Neural progenitor cell (in vitro differentiated cells): ENCODE data around the gene RSPO1. TPM values are rescaled to one million over a fixed set of nuclear protein-coding genes. Genes with fewer than 3 reads are reported as not detected.

Experiments
- DNase-seq: peaks from one replicate; pipeline ENCODE4 v3.0.0-alpha.2; 2016; ENCODE audit warnings: low spot score
- H2AFZ ChIP-seq: fragments of 200-600 bp; sonication (generic); replicated peaks from 2 replicates; pipeline ENCODE4 v1.6.1; 2016; ENCODE audit warnings: antibody characterized with exemption
- H3F3A ChIP-seq: fragments of 200-600 bp; sonication (generic); 2 replicates; pipeline ENCODE4 v1.6.1; 2016; ENCODE audit warnings: antibody characterized with exemption, low read depth
- H3K27ac ChIP-seq: fragments of 200-600 bp; sonication (generic); 2 replicates; pipeline ENCODE4 v1.5.1; 2016; ENCODE audit warnings: mild to moderate bottlenecking
- H3K27me3 ChIP-seq: fragments of 200-600 bp; sonication (generic); 2 replicates; pipeline ENCODE4 v1.6.1; 2016; ENCODE audit warnings: mild to moderate bottlenecking, moderate library complexity
- H3K36me3 ChIP-seq: fragments of 200-600 bp; sonication (generic); 2 replicates; pipeline ENCODE4 v1.5.1; 2016
- H3K4me1 ChIP-seq: fragments of 200-600 bp; sonication (generic); 2 replicates; pipeline ENCODE4 v1.6.1; 2016; ENCODE audit warnings: mixed run types
- H3K4me2 ChIP-seq: fragments of 200-600 bp; sonication (generic); 2 replicates; pipeline ENCODE4 v1.6.1; 2016
- H3K4me3 ChIP-seq: fragments of 200-600 bp; sonication (generic); 2 replicates; pipeline ENCODE4 v1.5.1; 2016
- H3K79me2 ChIP-seq: fragments of 200-600 bp; sonication (generic); 2 replicates; pipeline ENCODE4 v1.6.1; 2016; ENCODE audit warnings: low read depth
- H3K9ac ChIP-seq: fragments of 200-600 bp; sonication (generic); 2 replicates; pipeline ENCODE4 v1.6.1; 2016
- H3K9me3 ChIP-seq: fragments of 200-600 bp; sonication (generic); 2 replicates; pipeline ENCODE4 v1.5.1; 2016; ENCODE audit warnings: low read depth
- H4K20me1 ChIP-seq: fragments of 200-600 bp; sonication (generic); 2 replicates; pipeline ENCODE4 v1.6.1; 2016; ENCODE audit warnings: low read depth
- H3K27ac Mint-ChIP-seq: 3 replicates; pipeline ENCODE4 v1.8.0; 2021; ENCODE audit warnings: mixed read lengths
- H3K27me3 Mint-ChIP-seq: 2 replicates; pipeline ENCODE4 v1.8.0; 2022; ENCODE audit warnings: low read depth, mild to moderate bottlenecking, inconsistent platforms, moderate library complexity, mixed read lengths; ENCODE audit not compliant: insufficient read depth
- H3K36me3 Mint-ChIP-seq: 3 replicates; pipeline ENCODE4 v1.8.0; 2021; ENCODE audit warnings: mixed read lengths
- H3K4me1 Mint-ChIP-seq: 3 replicates; pipeline ENCODE4 v1.8.0; 2021; ENCODE audit warnings: mixed read lengths
- H3K4me3 Mint-ChIP-seq: 3 replicates; pipeline ENCODE4 v1.8.0; 2021; ENCODE audit warnings: mild to moderate bottlenecking, moderate library complexity, mixed read lengths
- H3K9me3 Mint-ChIP-seq: 3 replicates; pipeline ENCODE4 v1.8.0; 2020; ENCODE audit warnings: mixed read lengths
- CTCF ChIP-seq: fragments of 200-600 bp; sonication (generic); IDR thresholded peaks from 2 replicates; pipeline ENCODE4 v1.5.1; 2017; ENCODE audit warnings: antibody characterized with exemption, mild to moderate bottlenecking
- EZH2 ChIP-seq: fragments of 200-600 bp; sonication (generic); IDR thresholded peaks from 2 replicates; pipeline ENCODE4 v1.6.1; 2017; ENCODE audit warnings: antibody characterized with exemption, mild to moderate bottlenecking, moderate library complexity
- EZH2phosphoT487 ChIP-seq: fragments of 200-600 bp; sonication (generic); IDR thresholded peaks from 2 replicates; pipeline ENCODE4 v1.6.1; 2017; ENCODE audit warnings: antibody characterized with exemption
- total RNA-seq: library from RNA; depleted of rRNA; stranded (reverse); fragments of >200 nt; gene quantifications from 2 replicates; pipeline ENCODE4 v1.2.3, GENCODE V29; 2015; ENCODE audit warnings: low replicate concordance

The RSPO1 gene
- total RNA-seq, 1 donor from 2014 or later, result 0.67 TPM

DNA sequence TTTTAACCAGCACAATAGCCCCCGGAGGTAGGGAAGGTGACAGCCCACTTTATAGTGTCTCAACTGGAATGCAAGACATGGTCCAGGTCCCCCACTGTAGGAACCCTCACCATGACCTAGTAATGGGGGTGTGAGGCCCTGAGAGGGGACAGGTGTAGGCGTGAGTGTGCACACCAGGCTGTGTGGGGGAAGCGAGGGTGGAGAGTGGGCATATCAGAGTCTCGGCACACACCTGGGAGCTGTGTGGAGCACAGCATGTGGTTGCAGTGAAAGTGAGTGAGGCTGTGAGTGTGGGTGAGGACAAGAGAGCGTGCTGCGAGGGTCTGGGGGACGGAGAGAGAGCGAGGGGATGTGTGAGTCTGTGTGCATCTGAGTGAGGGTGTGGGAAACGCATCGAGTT, 17.1 kb upstream of the RSPO1 start:
- H2AFZ ChIP-seq, result no peak overlapping the region
- TF ChIP-seq EZH2 (no peak), EZH2phosphoT487 (no peak), CTCF (no peak)
- H3F3A ChIP-seq, result no peaks in the 10 kb centered on the region
- no peaks in the 10 kb centered on the region for H4K20me1 ChIP-seq
- no peaks in the 10 kb centered on the region for H3K9me3 ChIP-seq
- H3K4me1 ChIP-seq, result no peaks in the 10 kb centered on the region
- no peaks in the 10 kb centered on the region for H3K79me2 ChIP-seq
- no peaks in the 10 kb centered on the region for H3K36me3 ChIP-seq
- no peak overlapping the region for H3K4me2 ChIP-seq
- Mint-ChIP-seq H3K27ac (peak overlapping the region; percentile 92), H3K9me3 (no peaks in the 10 kb centered on the region), H3K4me1 (peaks cover 18% of the 10 kb centered on the region), H3K36me3 (no peaks in the 10 kb centered on the region), H3K4me3 (peak overlapping the region; percentile 27), H3K27me3 (peaks cover 18% of the 10 kb centered on the region)
- H3K4me3 ChIP-seq, result no peak overlapping the region
- H3K27me3 ChIP-seq, result peaks cover 7% of the 10 kb centered on the region
- no peak overlapping the region for H3K27ac ChIP-seq
- no peak for DNase-seq
- H3K9ac ChIP-seq, result no peak overlapping the region

DNA sequence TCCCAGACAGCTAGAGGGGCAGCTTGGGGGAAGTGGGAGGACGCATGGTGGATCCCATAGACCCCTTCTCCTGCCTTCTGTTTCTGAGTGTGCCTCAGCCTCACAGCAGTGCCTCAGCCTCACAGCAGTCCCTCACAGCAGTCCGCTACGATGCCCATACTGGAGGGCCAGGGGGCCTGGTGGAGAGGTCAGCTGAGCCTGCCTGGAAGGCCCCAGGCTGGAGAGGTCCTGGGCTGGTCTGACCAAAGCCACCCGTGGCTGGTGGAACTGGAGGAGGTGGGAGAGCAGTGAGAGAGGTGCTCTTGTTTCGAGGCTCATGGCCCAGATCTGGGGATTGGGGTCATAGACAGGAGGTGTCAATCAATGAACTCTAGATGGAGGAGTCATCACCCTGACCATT, 16.0 kb upstream of the RSPO1 start:
- H3K9me3 ChIP-seq, result no peaks in the 10 kb centered on the region
- Mint-ChIP-seq H3K27ac (no peak overlapping the region), H3K4me3 (no peak overlapping the region), H3K4me1 (peaks cover 15% of the 10 kb centered on the region), H3K36me3 (no peaks in the 10 kb centered on the region), H3K27me3 (peaks cover 15% of the 10 kb centered on the region), H3K9me3 (no peaks in the 10 kb centered on the region)
- H3K79me2 ChIP-seq, result no peaks in the 10 kb centered on the region
- no peaks in the 10 kb centered on the region for H3K4me1 ChIP-seq
- H3K4me2 ChIP-seq, result no peak overlapping the region
- no peaks in the 10 kb centered on the region for H4K20me1 ChIP-seq
- DNase-seq, result no peak
- no peak overlapping the region for H3K27ac ChIP-seq
- no peak overlapping the region for H2AFZ ChIP-seq
- H3F3A ChIP-seq, result no peaks in the 10 kb centered on the region
- no peak overlapping the region for H3K9ac ChIP-seq
- peaks cover 10% of the 10 kb centered on the region for H3K27me3 ChIP-seq
- TF ChIP-seq EZH2, result no peak
- TF ChIP-seq CTCF, result no peak
- TF ChIP-seq EZH2phosphoT487, result no peak
- no peak overlapping the region for H3K4me3 ChIP-seq
- H3K36me3 ChIP-seq, result no peaks in the 10 kb centered on the region

GRCh38 chr1:37650173-37650572, 15.5 kb upstream of the RSPO1 start:
- Histone ChIP-seq H3K27me3 (peaks cover 16% of the 10 kb centered on the region), H3K79me2 (no peaks in the 10 kb centered on the region)
- no peak for TF ChIP-seq EZH2phosphoT487
- TF ChIP-seq CTCF, result no peak
- TF ChIP-seq EZH2, result no peak

More at GRCh38 chr1:37650173-37650572, 15.5 kb upstream of the RSPO1 start:
- Histone ChIP-seq H3K4me3 (no peak overlapping the region), H2AFZ (no peak overlapping the region), H3F3A (no peaks in the 10 kb centered on the region), H3K27ac (no peak overlapping the region), H4K20me1 (no peaks in the 10 kb centered on the region), H3K9me3 (no peaks in the 10 kb centered on the region), H3K4me1 (no peaks in the 10 kb centered on the region), H3K36me3 (no peaks in the 10 kb centered on the region), H3K4me2 (no peak overlapping the region), H3K9ac (no peak overlapping the region)
- H3K27me3 Mint-ChIP-seq, result peaks cover 11% of the 10 kb centered on the region
- no peaks in the 10 kb centered on the region for H3K36me3 Mint-ChIP-seq
- peak overlapping the region; percentile 42 for H3K27ac Mint-ChIP-seq
- no peak overlapping the region for H3K4me3 Mint-ChIP-seq
- DNase-seq, result no peak
- peaks cover 14% of the 10 kb centered on the region for H3K4me1 Mint-ChIP-seq
- H3K9me3 Mint-ChIP-seq, result no peaks in the 10 kb centered on the region
